HG02938 (cell line): ENCODE results near the gene ZNF117.
"Not testable (repeated sequence)": the region's sequence is repeated elsewhere in the genome, so short reads cannot be mapped to it uniquely, and the experiment has no call there.

Source experiments
- ATAC-seq: cut with Tn5 transposase; IDR thresholded peaks from one replicate; pipeline ENCODE4 v1.9.1; 2021; ENCODE audit warnings: mild to moderate bottlenecking, moderate library complexity; ENCODE audit not compliant: unreplicated experiment

The ZNF117 gene

GRCh38 chr7:64928252-64929187, 62.3 kb downstream of the ZNF117 start:
- not testable (repeated sequence) for ATAC-seq
